ENCODE data around the gene EXOC4.

The EXOC4 gene

DNA sequence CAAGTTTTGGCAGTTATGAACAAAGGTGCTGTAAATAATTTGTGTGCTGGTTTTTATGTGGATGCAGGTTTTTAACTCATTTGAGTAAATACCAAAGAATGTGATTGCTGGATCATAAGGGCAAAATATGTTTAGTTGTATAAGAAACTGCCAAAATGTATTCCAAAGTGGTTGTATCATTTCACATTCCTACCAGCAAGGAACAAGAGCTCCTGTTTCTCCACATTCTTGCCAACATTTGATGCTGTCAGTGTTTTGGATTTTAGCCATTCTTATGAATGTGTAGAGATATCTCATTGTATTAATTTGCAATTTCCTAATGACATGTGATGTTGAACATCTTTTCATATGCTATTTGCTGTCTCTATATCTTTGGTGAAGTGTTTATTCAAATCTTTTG lies 666.9 kb downstream of the EXOC4 start:
- Histone ChIP-seq H3K18ac (ENCODE audit: low read length) (no peak overlapping the region), H2AK5ac (ENCODE audit: low read depth, low read length) (no peak overlapping the region), H3K27ac (replicated peaks; ENCODE audit: low read length) (no peak overlapping the region), H2AFZ (ENCODE audit: low read length) (no peak overlapping the region), H4K91ac (ENCODE audit: low read depth, low read length, poor library complexity) (no peak overlapping the region), H3K4me3 (ENCODE audit: low read length in 2 of 2) (no peak overlapping the region), H2BK120ac (ENCODE audit: low read depth, low read length) (no peak overlapping the region), H2BK15ac (ENCODE audit: low read length) (no peak overlapping the region), H3K27me3 (ENCODE audit: control insufficient read depth in 3 of 3, insufficient read depth in 3 of 3, low read depth in 1 of 3, low read length in 3 of 3) (no peaks in the 10 kb centered on the region), H3K9me3 (replicated peaks in 1 of 2; ENCODE audit: control insufficient read depth in 2 of 2, insufficient read depth in 1 of 2, low read depth in 1 of 2, low read length in 2 of 2) (peaks cover 4 to 20% of the 10 kb centered on the region in 2 donors), H2BK5ac (ENCODE audit: low read length) (no peak overlapping the region), H3K36me3 (replicated peaks in 1 of 2; ENCODE audit: control insufficient read depth in 2 of 2, insufficient read depth in 2 of 2, low read length in 2 of 2) (no peaks in the 10 kb centered on the region), H3K9ac (ENCODE audit: low read depth, low read length, poor library complexity) (no peak overlapping the region), H3K4ac (ENCODE audit: low read length) (no peak overlapping the region), H2BK12ac (ENCODE audit: low read length) (no peak overlapping the region), H3K4me2 (ENCODE audit: insufficient read depth, low read length, poor library complexity, severe bottlenecking) (no peak overlapping the region), H3K79me1 (ENCODE audit: low read depth, low read length) (no peaks in the 10 kb centered on the region), H3K14ac (ENCODE audit: low read length) (no peak overlapping the region), H3K23ac (ENCODE audit: low read depth, low read length, poor library complexity) (no peak overlapping the region), H3K4me1 (ENCODE audit: control insufficient read depth in 2 of 2, insufficient read depth in 1 of 2, low read depth in 1 of 2, low read length in 2 of 2) (no peaks in the 10 kb centered on the region), H4K8ac (ENCODE audit: low read depth, low read length) (no peak overlapping the region)
- DNase-seq (ENCODE audit: low spot score): no peak

DNA sequence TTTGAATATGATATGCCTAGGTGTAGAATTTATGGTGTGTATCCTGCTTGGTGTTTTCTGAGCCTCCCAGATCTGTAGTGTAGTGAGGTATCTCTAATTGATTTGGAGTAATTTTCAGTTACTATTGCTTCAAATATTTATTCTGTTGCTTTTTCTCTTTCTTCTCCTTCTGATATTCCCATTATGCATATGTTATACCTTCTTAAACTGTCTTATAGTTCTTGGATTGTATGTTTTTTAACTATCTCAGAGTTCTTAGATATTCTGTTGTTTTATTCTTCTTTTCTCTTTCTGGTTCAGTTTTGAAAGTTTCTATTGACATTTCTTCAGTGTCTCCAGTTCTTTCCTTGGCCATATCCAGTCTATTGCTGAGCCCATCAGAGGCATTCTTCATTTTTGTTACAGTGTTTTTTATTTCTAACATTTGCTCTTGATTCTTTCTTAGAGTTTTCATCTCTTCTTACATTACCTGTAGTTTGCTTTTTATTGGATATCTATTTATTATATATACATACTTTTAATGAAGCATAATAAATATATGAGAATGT lies 668.8 kb downstream of the EXOC4 start:
- Histone ChIP-seq H2BK120ac (ENCODE audit: low read depth, low read length) (no peak overlapping the region), H3K18ac (ENCODE audit: low read length) (no peak overlapping the region), H3K36me3 (replicated peaks in 1 of 2; ENCODE audit: control insufficient read depth in 2 of 2, insufficient read depth in 2 of 2, low read length in 2 of 2) (no peaks in the 10 kb centered on the region), H4K8ac (ENCODE audit: low read depth, low read length) (no peak overlapping the region), H2BK5ac (ENCODE audit: low read length) (no peak overlapping the region), H2BK12ac (ENCODE audit: low read length) (no peak overlapping the region), H3K9me3 (replicated peaks in 1 of 2; ENCODE audit: control insufficient read depth in 2 of 2, insufficient read depth in 1 of 2, low read depth in 1 of 2, low read length in 2 of 2) (peaks cover 4 to 20% of the 10 kb centered on the region in 2 donors), H3K4me1 (ENCODE audit: control insufficient read depth in 2 of 2, insufficient read depth in 1 of 2, low read depth in 1 of 2, low read length in 2 of 2) (no peaks in the 10 kb centered on the region), H3K79me1 (ENCODE audit: low read depth, low read length) (no peaks in the 10 kb centered on the region), H3K4ac (ENCODE audit: low read length) (no peak overlapping the region), H2AFZ (ENCODE audit: low read length) (no peak overlapping the region), H3K27me3 (ENCODE audit: control insufficient read depth in 3 of 3, insufficient read depth in 3 of 3, low read depth in 1 of 3, low read length in 3 of 3) (no peaks in the 10 kb centered on the region), H2AK5ac (ENCODE audit: low read depth, low read length) (no peak overlapping the region), H3K23ac (ENCODE audit: low read depth, low read length, poor library complexity) (no peak overlapping the region), H3K9ac (ENCODE audit: low read depth, low read length, poor library complexity) (no peak overlapping the region), H3K4me3 (ENCODE audit: low read length in 2 of 2) (no peak overlapping the region), H3K27ac (replicated peaks; ENCODE audit: low read length) (no peak overlapping the region), H2BK15ac (ENCODE audit: low read length) (no peak overlapping the region), H3K14ac (ENCODE audit: low read length) (no peak overlapping the region), H3K4me2 (ENCODE audit: insufficient read depth, low read length, poor library complexity, severe bottlenecking) (no peak overlapping the region), H4K91ac (ENCODE audit: low read depth, low read length, poor library complexity) (no peak overlapping the region)
- DNase-seq (ENCODE audit: low spot score): no peak

DNA sequence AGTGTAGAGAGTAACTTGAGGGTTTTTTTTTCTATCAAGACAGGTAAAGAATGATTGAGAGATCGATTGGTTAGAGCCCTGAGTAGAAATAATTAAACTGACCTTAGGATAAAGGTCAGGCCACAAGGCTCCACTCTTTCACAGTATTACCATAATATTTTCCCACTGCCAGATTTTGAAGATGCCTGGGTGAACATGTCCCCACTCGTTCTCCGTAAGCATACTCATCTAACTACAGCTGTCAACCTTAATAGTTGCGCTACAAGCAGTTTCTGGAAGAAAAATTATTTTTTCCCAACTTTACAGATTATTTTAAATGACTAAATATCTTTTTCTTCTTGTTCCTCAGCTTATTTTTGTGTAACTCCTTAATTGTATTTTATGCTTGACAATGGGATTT lies 671.1 kb downstream of the EXOC4 start:
- H3K18ac ChIP-seq (ENCODE audit: low read length): no peak overlapping the region
- no peak overlapping the region for H2BK12ac ChIP-seq (ENCODE audit: low read length)
- no peak overlapping the region for H2BK15ac ChIP-seq (ENCODE audit: low read length)
- H3K4ac ChIP-seq (ENCODE audit: low read length): no peak overlapping the region
- H3K36me3 ChIP-seq (replicated peaks in 1 of 2; ENCODE audit: control insufficient read depth in 2 of 2, insufficient read depth in 2 of 2, low read length in 2 of 2): no peaks in the 10 kb centered on the region
- H3K4me2 ChIP-seq (ENCODE audit: insufficient read depth, low read length, poor library complexity, severe bottlenecking): no peak overlapping the region
- H4K91ac ChIP-seq (ENCODE audit: low read depth, low read length, poor library complexity): no peak overlapping the region
- H2BK120ac ChIP-seq (ENCODE audit: low read depth, low read length): no peak overlapping the region
- H3K4me1 ChIP-seq (ENCODE audit: control insufficient read depth in 2 of 2, insufficient read depth in 1 of 2, low read depth in 1 of 2, low read length in 2 of 2): peaks cover 0 to 2% of the 10 kb centered on the region in 2 donors
- no peak overlapping the region for H2AFZ ChIP-seq (ENCODE audit: low read length)
- H3K27me3 ChIP-seq (ENCODE audit: control insufficient read depth in 3 of 3, insufficient read depth in 3 of 3, low read depth in 1 of 3, low read length in 3 of 3): no peaks in the 10 kb centered on the region
- no peak overlapping the region for H2BK5ac ChIP-seq (ENCODE audit: low read length)
- no peak overlapping the region for H3K14ac ChIP-seq (ENCODE audit: low read length)
- H3K23ac ChIP-seq (ENCODE audit: low read depth, low read length, poor library complexity): no peak overlapping the region
- no peak overlapping the region for H3K4me3 ChIP-seq (ENCODE audit: low read length in 2 of 2)
- no CpG with 5 or more reads among the region's 4 CpGs for WGBS, 2 donors (ENCODE audit: extremely low coverage in 2 of 2, insufficient read length in 2 of 2, insufficient replicate concordance in 1 of 2)
- DNase-seq (ENCODE audit: low spot score): no peak
- H3K9ac ChIP-seq (ENCODE audit: low read depth, low read length, poor library complexity): no peak overlapping the region
- H3K27ac ChIP-seq (replicated peaks; ENCODE audit: low read length): no peak overlapping the region
- H4K8ac ChIP-seq (ENCODE audit: low read depth, low read length): no peak overlapping the region
- H2AK5ac ChIP-seq (ENCODE audit: low read depth, low read length): no peak overlapping the region
- H3K9me3 ChIP-seq (replicated peaks in 1 of 2; ENCODE audit: control insufficient read depth in 2 of 2, insufficient read depth in 1 of 2, low read depth in 1 of 2, low read length in 2 of 2): peaks cover 4 to 20% of the 10 kb centered on the region in 2 donors
- no peaks in the 10 kb centered on the region for H3K79me1 ChIP-seq (ENCODE audit: low read depth, low read length)

DNA sequence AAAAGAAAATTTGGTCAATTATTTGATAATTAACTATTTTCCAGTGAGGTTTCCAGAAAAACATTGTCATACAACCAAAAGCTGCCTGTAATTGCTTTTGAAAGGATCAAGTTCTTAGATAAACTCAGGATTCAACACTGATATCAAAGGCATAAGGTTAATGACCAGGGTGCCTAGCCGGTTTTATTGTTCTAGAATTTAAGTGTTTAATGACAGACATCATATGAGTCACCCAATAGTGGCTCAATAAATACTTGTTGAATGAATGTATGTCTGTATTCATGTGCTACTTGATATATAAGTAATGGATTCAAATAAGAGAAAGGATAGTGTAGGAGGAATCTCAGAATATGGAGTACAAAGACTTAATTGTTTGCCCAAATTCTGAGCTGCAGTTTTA lies 678.2 kb downstream of the EXOC4 start:
- Histone ChIP-seq H2BK5ac (ENCODE audit: low read length) (no peak overlapping the region), H3K18ac (ENCODE audit: low read length) (no peak overlapping the region), H2BK15ac (ENCODE audit: low read length) (no peak overlapping the region), H3K27ac (replicated peaks; ENCODE audit: low read length) (no peak overlapping the region), H3K36me3 (replicated peaks in 1 of 2; ENCODE audit: control insufficient read depth in 2 of 2, insufficient read depth in 2 of 2, low read length in 2 of 2) (no peaks in the 10 kb centered on the region), H3K4me3 (ENCODE audit: low read length in 2 of 2) (no peak overlapping the region), H3K4ac (ENCODE audit: low read length) (no peak overlapping the region), H4K8ac (ENCODE audit: low read depth, low read length) (no peak overlapping the region), H3K79me1 (ENCODE audit: low read depth, low read length) (no peaks in the 10 kb centered on the region), H3K23ac (ENCODE audit: low read depth, low read length, poor library complexity) (no peak overlapping the region), H2AFZ (ENCODE audit: low read length) (no peak overlapping the region), H3K14ac (ENCODE audit: low read length) (no peak overlapping the region), H3K27me3 (ENCODE audit: control insufficient read depth in 3 of 3, insufficient read depth in 3 of 3, low read depth in 1 of 3, low read length in 3 of 3) (no peaks in the 10 kb centered on the region), H3K9ac (ENCODE audit: low read depth, low read length, poor library complexity) (no peak overlapping the region), H4K91ac (ENCODE audit: low read depth, low read length, poor library complexity) (no peak overlapping the region), H3K4me1 (ENCODE audit: control insufficient read depth in 2 of 2, insufficient read depth in 1 of 2, low read depth in 1 of 2, low read length in 2 of 2) (peaks cover 6 to 26% of the 10 kb centered on the region in 2 donors), H3K4me2 (ENCODE audit: insufficient read depth, low read length, poor library complexity, severe bottlenecking) (no peak overlapping the region), H2BK120ac (ENCODE audit: low read depth, low read length) (no peak overlapping the region), H2BK12ac (ENCODE audit: low read length) (no peak overlapping the region), H2AK5ac (ENCODE audit: low read depth, low read length) (no peak overlapping the region), H3K9me3 (replicated peaks in 1 of 2; ENCODE audit: control insufficient read depth in 2 of 2, insufficient read depth in 1 of 2, low read depth in 1 of 2, low read length in 2 of 2) (no peaks in the 10 kb centered on the region)
- WGBS, 2 donors (ENCODE audit: extremely low coverage in 2 of 2, insufficient read length in 2 of 2, insufficient replicate concordance in 1 of 2): no CpG with 5 or more reads among the region's 1 CpG
- DNase-seq (ENCODE audit: low spot score): no peak
